ENCODE measurements around the gene RHOB. TPM values are rescaled to one million over a fixed set of nuclear protein-coding genes. Genes with fewer than 3 reads are reported as not detected.

The RHOB gene
- total and polyA plus RNA-seq, 2 of the 13 experiments (the other 11 are each of a cell fraction or from before 2014, with no cell fraction given): 192 to 268 TPM

GRCh38 chr2:20487030-20487391, 40.1 kb downstream of the RHOB start:
- Histone ChIP-seq H3K4me1 (ENCODE audit: insufficient read depth, low read length) (peaks cover 53% of the 10 kb centered on the region), H3K9me3 (ENCODE audit: low read length) (no peaks in the 10 kb centered on the region), H3K4me3 (replicated peaks in 1 of 3; ENCODE audit: insufficient read depth in 1 of 3, low read depth in 2 of 3, low read length in 3 of 3) (no peak overlapping the region), H3K4me2 (ENCODE audit: low read depth, low read length) (no peak overlapping the region), H3K27me3 (ENCODE audit: control insufficient read depth in 1 of 2, insufficient read depth in 2 of 2, low read length in 2 of 2) (peaks cover 16 to 51% of the 10 kb centered on the region in 2 experiments; a peak in 2 of 5 replicates), H2AFZ (ENCODE audit: low read length) (no peak overlapping the region), H3K9ac (ENCODE audit: insufficient read depth, low read depth, low read length) (no peak overlapping the region), H3K27ac (ENCODE audit: extremely low read length, insufficient read depth, low read length) (no peak overlapping the region), H3K79me2 (ENCODE audit: insufficient read depth, low read length) (no peaks in the 10 kb centered on the region), H4K20me1 (ENCODE audit: insufficient read depth, low read length) (no peaks in the 10 kb centered on the region), H3K36me3 (replicated peaks in 1 of 2; ENCODE audit: control insufficient read depth in 1 of 2, insufficient read depth in 2 of 2, low read length in 2 of 2) (no peaks in the 10 kb centered on the region)
- intact Hi-C loops (cut with micrococcal nuclease; ENCODE audit: unreplicated experiment): no loop called here
- DNase-seq (ENCODE audit: low spot score): no peak
- ChIA-PET CTCF (ENCODE audit: low intra/inter-chr PET ratio, low total read pairs) (no interaction called here), POLR2A (interaction anchor here (1.2 to 3.4 kb wide), 2 partner anchors 40 to 51 kb away, joined by 3 to 14 read pairs; partner anchors contain the start of gene RHOB)
- ATAC-seq: no peak
- no TSS peak for BruUV-seq (replicated peaks)
- TF ChIP-seq RXRA (CRISPR knock-in tag; IDR thresholded peaks at IDR 0.05): peak; percentile 23; the same call in 1 of the 2 replicates
- TF ChIP-seq ZNF331 (CRISPR knock-in tag; IDR thresholded peaks at IDR 0.05): peak; percentile 93
- no peak for TF ChIP-seq FOXP4 (CRISPR knock-in tag; IDR thresholded peaks at IDR 0.05)
- 86% methylated on average over 2 of the region's 3 CpGs for WGBS (ENCODE audit: low lambda C conversion rate)
- FAIRE-seq: no peak
- in situ Hi-C loops (cut with HindIII; ENCODE audit: extremely low pct_ligation_motif_present, low pct_unique_long_range_greater_than_20kb): loop anchor here (5.0 kb wide), 1 partner anchor 35 kb away; no protein-coding TSS in a partner anchor

GRCh38 chr2:20487392-20488174, 40.7 kb downstream of the RHOB start:
- ATAC-seq (no peak), DNase-seq (ENCODE audit: low spot score) (no peak), FAIRE-seq (no peak)
- Histone ChIP-seq H3K79me2 (ENCODE audit: insufficient read depth, low read length) (no peaks in the 10 kb centered on the region), H3K4me2 (ENCODE audit: low read depth, low read length) (peak overlapping the region; percentile 66), H3K4me3 (replicated peaks in 1 of 3; ENCODE audit: insufficient read depth in 1 of 3, low read depth in 2 of 3, low read length in 3 of 3) (peak overlapping the region in 1 of 3 experiments; percentile 41; a peak in 1 of 6 replicates), H3K27me3 (ENCODE audit: control insufficient read depth in 1 of 2, insufficient read depth in 2 of 2, low read length in 2 of 2) (peaks cover 16 to 51% of the 10 kb centered on the region in 2 experiments; a peak in 2 of 5 replicates), H2AFZ (ENCODE audit: low read length) (no peak overlapping the region), H3K9ac (ENCODE audit: insufficient read depth, low read depth, low read length) (no peak overlapping the region), H3K9me3 (ENCODE audit: low read length) (no peaks in the 10 kb centered on the region), H3K36me3 (replicated peaks in 1 of 2; ENCODE audit: control insufficient read depth in 1 of 2, insufficient read depth in 2 of 2, low read length in 2 of 2) (no peaks in the 10 kb centered on the region), H3K27ac (ENCODE audit: extremely low read length, insufficient read depth, low read length) (no peak overlapping the region), H4K20me1 (ENCODE audit: insufficient read depth, low read length) (no peaks in the 10 kb centered on the region), H3K4me1 (ENCODE audit: insufficient read depth, low read length) (peaks cover 56% of the 10 kb centered on the region)
- ChIA-PET POLR2A (interaction anchor here (1.2 kb wide), 2 partner anchors 51 kb away, joined by 3 to 4 read pairs; no protein-coding TSS in a partner anchor), CTCF (ENCODE audit: low intra/inter-chr PET ratio, low total read pairs) (no interaction called here)
- intact Hi-C loops (cut with micrococcal nuclease; ENCODE audit: unreplicated experiment) (no loop called here), in situ Hi-C loops (cut with HindIII; ENCODE audit: extremely low pct_ligation_motif_present, low pct_unique_long_range_greater_than_20kb) (loop anchor here (5.0 kb wide), 1 partner anchor 35 kb away; no protein-coding TSS in a partner anchor)
- BruUV-seq (replicated peaks): no TSS peak
- WGBS (ENCODE audit: low lambda C conversion rate): 42% methylated on average over 8 of the region's 9 CpGs
- TF ChIP-seq ZNF709 (CRISPR knock-in tag; IDR thresholded peaks at IDR 0.05) (0 out of 2 replicates have a peak, but pooled peaks have one; percentile 32), SMYD3 (CRISPR knock-in tag; IDR thresholded peaks at IDR 0.05) (no peak), ZNF687 (CRISPR knock-in tag; IDR thresholded peaks at IDR 0.05) (peak; percentile 6; the same call in 1 of the 2 replicates), ZFP91 (CRISPR knock-in tag; IDR thresholded peaks at IDR 0.05; ENCODE audit: borderline replicate concordance) (0 out of 2 replicates have a peak, but pooled peaks have one; percentile 11)
